ENCODE results near the gene MTERF4.
A peak's percentile ranks its signal among the peaks of the same experiment; 100 is the strongest.

Gene MTERF4, protein sequence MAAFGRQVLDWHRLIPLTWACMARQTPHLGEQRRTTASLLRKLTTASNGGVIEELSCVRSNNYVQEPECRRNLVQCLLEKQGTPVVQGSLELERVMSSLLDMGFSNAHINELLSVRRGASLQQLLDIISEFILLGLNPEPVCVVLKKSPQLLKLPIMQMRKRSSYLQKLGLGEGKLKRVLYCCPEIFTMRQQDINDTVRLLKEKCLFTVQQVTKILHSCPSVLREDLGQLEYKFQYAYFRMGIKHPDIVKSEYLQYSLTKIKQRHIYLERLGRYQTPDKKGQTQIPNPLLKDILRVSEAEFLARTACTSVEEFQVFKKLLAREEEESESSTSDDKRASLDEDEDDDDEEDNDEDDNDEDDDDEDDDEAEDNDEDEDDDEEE

DNA sequence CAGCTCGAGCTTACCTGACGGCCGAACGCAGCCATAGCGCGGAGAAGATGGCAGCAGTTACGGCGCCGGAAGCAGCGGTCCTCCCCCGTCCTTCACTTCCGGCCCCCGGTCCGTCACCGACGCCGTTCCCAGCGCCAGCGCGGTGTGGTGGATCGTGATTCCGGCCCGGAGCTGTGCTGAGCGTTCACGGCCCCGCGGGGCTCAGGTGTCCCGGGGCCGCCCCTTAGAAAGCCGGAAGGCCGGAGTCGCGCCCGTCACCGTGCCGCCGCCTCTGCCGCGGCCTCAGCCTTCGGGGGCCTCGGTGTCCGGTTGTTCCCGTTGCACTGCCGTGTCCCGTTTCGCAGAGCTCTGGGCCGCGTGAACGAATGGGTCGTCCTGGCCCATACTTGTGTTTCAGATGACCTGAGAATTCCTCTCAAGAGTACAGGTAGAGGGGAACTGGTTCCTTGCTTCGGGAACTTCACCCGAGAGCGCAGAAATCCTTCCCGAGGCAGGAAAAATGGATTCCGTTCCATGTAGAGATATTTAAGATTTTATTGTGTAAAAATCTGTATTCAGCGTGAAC, at the start of gene MTERF4:
MTERF4 (minus strand) TSS at position 49 of the 565 bp plus-strand sequence; CDS start at position 35, 14 bp downstream.
- DNase-seq (ENCODE audit: extremely low read depth in 1 of 2, low read depth in 1 of 2) = peak; percentile 78 to 82

DNA sequence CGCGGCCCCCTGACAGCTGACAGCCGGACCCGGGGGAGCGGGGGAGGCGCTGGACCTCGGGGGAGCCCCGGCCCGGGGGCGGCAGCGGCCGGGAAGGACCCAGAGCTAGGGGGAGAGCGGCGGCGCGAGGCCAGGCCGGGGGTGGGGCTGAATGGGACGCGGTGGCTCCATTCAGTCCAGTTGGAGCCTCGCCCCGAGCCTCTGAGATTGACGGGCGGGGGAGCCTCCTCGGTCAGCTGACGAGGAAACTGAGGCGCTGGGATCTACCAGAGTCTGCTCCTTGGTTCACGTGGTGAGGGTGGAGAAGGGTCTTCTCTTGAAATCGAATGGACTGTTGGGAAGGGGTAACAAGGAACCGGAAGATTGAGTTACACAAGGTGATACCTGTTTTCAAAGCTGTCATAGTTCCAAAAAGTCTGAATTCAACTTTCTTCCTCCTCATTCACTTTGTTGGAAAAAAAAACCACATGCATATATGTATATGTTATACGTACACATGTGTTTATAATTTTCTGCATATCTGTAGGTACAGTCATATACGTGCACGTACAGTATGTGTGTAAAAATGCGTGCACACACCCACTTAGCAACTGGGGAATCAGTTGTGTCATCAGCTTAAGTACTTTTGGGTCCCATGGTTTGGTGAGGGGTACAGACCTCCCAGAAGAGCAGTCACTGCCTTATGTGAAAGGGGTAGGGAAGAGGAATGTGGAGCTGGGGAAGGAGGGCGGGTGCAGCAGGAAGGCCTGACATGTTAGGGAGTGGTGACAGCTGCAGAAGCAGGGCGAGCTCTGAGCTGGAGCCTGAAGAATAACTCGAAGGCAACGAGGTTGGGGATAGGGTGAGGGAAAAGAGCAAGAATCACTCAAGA, 48.8 kb upstream of the MTERF4 start:
- DNase-seq (ENCODE audit: extremely low read depth in 1 of 2, low read depth in 1 of 2) = no peak

DNA sequence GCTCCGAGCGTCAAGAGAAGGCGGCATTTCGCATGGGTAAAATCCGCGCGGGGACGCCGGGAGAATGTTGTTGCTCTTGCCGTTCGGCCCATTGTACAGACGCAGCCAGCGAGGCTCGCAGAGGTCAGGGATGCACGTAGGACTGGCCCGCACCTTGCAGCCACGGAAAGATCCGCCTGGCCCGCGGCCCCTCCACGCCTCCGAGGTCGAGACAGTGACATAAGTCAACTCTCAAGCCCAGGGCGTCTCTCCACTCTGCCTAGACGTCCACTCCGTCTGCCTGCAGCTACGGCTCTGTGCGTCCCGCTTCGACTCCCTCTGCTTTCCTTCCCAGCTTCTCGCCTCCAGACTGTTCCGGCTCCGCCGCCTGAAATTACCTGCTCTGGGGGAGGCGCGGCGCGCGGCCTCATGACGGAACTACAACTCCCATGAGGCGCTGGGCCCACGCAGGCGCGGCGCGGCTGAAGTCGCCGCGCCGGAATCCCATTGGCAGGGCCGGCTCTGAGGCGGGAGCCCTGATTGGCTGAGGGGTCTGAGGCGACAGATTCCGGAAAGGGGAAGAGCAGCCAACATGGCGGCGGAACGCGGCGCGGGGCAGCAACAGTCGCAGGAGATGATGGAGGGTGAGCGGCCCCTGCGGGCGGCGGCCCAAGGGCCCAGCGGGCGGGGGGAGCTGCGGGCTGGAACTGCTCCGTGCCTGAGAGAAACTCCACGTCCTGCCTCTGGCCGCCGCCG, 48.0 kb upstream of the MTERF4 start, which contains the start of gene PPP1R7:
PPP1R7 (plus strand) TSS at position 543 of the 735 bp plus-strand sequence; CDS start at position 572, 29 bp downstream.
- peak; percentile 91 to 92 for DNase-seq (ENCODE audit: extremely low read depth in 1 of 2, low read depth in 1 of 2)

DNA sequence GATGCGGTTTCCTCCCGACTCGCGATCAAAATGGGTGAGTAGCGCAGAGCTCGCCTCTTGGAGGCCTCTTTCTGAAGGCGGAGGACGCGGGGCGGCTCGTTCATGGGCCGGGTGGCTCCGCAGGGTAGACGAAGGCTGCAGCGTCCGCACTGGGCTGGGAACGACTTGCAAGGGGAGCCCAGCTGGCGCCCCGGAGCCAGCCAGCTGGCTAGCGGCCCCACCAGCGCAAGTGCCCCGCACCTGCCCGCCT, 47.5 kb upstream of the MTERF4 start:
- DNase-seq (ENCODE audit: extremely low read depth in 1 of 2, low read depth in 1 of 2) = no peak

DNA sequence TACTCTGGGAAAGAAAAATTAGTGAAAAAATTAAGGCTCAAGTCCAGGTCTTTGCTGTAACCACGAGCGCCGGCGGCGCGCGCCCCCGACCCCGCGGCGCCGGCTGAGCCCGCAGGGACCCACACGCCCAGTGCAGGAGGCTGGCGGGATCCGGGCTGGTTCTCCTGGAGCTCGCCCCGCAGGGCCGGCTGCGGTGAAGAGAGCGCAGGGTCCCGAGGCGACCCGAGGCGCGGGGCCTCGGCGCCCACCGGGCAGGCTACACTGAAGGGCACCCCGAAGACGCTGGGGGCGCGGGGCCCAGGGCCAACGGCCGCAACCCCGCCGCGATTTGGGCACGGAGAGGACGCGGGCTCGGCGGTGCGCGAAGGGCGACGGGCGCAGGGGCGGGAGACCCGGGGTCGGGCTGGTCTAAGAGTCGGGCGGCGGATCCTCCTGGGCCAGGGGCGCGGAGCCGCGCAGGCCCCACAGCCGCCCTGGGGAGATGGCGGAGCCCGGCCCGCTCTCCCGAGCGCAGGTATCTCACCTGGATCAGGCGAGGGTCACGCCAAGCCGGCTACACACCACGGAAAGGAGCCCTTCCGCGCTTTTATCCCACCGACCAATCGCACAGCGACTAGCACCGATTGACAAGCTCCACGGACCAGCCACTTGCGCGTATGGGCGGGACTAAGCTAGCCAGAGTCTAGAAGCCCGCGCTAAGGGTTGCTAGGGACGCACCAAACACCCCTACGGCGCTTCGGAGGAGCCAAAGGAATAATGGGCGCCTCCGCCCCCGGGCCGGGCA, 47.0 kb upstream of the MTERF4 start, which contains the start of gene PASK:
PASK (minus strand) TSS at position 582 of the 784 bp plus-strand sequence. CDS start 6,440 bp downstream, outside the sequence.
- peak; percentile 84 to 98 for DNase-seq (ENCODE audit: extremely low read depth in 1 of 2, low read depth in 1 of 2)

DNA sequence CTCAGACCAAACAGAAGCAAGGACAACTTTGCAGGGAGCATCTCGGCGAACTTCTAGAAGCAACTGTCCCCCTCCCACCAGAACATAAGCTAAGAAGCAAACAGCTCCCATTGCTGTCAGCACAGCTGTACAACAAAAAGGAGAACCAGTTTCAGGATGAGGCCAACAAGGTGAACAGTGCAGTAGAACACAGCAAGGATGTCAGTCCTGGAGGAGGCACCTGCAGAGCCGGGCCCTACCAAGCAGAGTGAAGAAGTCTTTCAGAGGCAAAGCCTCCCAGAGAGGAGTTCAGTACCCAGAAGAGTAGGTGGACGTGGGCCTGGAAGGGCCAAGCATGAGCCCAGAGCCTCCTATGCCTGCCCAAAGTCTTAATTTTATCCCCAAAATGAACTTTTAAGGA, 46.2 kb upstream of the MTERF4 start:
- no peak for DNase-seq (ENCODE audit: extremely low read depth in 1 of 2, low read depth in 1 of 2)

DNA sequence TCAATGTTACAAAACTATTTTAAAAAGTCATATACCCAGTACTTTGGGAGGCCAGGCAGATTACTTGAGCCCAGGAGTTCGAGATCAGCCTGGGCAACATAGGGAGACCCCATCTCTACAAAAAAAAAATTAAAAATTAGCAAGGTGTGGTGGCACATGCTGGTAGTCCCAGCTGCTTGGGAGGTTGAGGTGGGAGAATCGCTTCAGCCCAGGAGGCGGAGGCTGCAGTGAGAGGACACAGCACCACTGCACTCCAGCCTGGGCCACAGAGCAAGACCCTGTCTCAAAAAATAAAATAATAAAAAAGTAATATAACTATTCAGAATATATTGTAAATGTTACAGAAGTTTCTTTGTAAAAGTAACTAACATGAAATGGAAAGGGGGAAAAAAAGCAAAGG, 45.2 kb upstream of the MTERF4 start:
- DNase-seq (ENCODE audit: extremely low read depth in 1 of 2, low read depth in 1 of 2) = no peak

DNA sequence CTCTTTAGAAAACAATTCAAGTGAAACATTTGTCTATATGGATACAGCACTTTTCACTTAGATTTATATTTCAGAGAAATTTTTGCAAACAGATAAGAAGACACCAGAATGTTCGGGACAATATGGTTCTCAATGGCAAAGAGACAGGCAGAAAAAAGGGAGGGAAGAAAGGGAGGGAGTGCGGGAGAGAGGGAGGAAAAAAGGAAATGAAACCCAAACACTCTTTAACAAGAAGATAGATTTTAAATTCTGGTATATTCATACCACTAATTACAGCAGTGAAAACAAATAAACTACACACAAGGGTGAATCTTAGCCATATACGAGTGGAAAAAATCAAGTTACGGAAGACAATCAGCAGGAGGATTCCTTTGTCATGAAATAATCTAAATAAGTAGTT, 44.2 kb upstream of the MTERF4 start:
- DNase-seq (ENCODE audit: extremely low read depth in 1 of 2, low read depth in 1 of 2) = no peak

DNA sequence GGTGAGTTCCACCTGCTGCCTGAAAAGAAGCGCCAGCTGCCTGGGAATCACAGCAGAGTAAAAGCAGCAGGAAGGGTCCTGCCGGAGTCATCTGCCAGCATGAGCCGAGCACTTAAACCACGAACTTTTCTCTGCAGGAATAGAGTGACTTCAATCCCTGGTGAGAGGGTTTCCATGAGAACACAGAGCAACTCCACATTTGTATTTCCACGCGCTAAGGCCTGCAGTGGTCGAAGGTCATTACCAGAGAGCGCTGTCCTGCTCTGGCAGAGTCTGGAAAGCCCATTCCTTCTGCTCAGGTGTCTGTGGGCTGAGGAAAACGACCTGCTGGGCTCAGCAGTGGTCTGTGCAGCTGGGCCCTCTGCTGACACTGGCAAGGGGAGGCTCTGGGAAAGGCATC, 40.5 kb upstream of the MTERF4 start:
- DNase-seq (ENCODE audit: extremely low read depth in 1 of 2, low read depth in 1 of 2) = no peak

DNA sequence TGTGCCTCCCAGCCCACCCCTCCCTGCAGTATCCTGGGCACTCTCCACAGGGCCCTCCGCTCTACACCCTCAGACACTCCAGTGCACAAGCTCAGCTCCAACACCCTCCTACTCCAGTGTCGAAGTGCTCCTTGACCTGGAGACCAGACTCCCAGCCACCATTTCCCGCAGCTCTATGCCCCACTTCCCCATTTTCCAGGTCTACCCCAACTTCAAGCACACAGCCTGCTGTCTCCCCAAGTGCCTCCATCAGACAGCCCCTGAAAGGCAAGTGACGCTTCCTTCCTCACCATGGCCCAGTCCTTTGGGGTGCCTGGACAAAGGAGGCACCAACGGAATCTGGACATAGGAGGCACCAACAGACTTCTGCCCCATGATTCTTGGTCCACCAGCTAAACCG, 40.0 kb upstream of the MTERF4 start:
- DNase-seq (ENCODE audit: extremely low read depth in 1 of 2, low read depth in 1 of 2) = no peak

DNA sequence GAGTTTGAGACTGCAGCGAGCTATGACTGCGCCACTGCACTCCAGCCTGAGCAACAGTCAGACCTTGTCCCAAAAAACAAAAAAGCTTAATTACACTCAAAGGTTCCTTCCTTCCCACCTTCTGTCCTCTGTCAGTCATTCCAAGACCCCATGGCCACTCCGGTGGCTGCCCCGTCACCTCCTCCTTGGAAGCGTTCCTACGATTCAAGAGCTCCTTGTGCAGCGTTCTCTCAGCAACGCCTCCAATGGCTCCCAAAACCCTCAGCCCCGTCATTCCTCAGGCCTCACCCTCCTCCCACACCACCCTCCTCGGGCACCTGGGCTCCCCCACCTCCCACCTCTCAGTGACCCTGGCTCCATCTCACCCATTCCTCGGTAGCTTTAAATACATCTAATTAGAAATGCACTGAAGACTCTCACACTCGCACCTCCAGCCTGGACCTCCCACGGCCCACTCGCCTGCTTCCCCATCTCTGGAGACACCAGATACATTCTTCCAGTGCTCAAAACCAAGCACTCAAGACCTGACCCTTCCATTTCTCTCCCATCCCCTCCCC, 39.2 kb upstream of the MTERF4 start:
- DNase-seq (ENCODE audit: extremely low read depth in 1 of 2, low read depth in 1 of 2) = no peak

DNA sequence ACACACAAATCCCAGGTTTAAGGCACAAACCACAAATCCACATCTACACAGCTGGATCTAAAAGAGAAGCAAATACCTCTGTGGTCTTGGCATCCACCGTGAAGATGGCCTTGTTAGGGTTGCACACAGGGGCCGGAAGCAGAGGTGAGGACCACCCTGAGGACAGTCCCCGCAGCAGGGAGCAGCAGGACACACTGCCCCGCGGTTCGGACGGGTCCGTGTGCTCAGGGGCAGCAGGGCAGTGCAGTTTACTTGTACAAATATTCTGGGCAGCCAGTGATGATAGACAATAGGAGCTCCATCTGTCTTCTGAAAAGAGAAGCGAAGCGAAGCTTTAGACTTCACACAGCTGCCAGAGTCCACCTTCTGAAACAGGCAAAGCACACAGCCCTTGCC, 38.4 kb upstream of the MTERF4 start:
- no peak for DNase-seq (ENCODE audit: extremely low read depth in 1 of 2, low read depth in 1 of 2)

DNA sequence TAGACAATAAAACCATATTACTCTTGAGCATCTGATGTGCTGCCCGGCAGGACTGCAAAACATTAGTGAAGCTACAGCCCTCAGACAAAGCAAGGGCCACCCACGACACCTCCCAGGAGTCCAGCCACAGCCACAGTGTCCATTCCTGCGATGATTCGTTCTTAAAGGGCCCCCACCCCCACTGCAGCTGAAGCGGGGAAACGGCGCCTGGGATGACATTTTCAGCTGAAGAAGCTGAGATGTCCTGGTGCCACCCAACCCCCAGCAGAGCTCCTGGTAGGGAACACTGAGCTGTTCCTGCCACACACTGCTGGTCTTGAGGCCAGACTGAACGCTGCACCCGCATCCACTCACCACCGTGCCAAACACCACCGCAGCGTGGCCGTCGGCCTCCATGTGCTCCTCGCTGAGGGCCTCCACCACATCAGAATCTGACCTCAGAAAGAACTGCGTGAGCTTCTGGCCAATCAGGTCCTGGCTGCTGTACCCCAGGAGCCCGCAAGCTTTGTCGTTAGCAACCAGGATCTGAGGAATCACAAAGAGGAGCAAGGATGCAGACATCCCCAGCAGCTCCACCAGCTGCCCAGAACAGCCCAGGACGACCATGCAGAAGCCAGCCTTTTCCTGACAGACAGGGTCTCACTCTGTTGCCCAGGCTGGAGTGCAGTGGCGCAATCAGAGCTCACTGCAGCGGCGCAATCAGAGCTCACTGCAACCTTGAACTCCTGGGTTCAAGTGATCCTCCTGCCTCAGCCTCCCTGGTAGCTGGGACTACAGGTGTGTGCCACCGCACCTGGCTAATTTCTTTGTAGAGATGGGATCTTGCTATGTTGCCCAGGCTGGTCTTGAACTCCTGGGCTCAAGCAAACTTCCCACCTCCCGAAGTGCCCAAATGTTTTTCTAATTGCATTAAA, 37.7 kb upstream of the MTERF4 start:
- DNase-seq (ENCODE audit: extremely low read depth in 1 of 2, low read depth in 1 of 2) = no peak

DNA sequence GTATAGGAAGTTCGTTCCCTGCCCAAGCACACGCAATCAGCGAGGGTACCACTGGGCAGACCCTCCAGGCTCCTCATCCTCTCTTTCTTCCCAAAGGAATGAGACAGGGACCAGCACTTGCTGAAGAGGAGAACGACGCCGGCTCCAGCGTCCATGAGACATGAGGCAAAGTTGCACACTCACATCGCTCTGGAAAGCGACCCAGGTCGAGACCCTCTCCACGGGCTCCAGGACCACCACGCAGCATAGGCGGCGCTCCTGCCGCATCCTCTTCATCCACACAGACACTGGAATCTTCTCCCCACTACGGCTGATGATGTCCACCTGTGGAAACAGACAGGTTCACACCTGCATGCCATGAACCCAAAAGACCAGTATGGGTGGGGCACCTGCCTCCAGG, 36.4 kb upstream of the MTERF4 start:
- no peak for DNase-seq (ENCODE audit: extremely low read depth in 1 of 2, low read depth in 1 of 2)

DNA sequence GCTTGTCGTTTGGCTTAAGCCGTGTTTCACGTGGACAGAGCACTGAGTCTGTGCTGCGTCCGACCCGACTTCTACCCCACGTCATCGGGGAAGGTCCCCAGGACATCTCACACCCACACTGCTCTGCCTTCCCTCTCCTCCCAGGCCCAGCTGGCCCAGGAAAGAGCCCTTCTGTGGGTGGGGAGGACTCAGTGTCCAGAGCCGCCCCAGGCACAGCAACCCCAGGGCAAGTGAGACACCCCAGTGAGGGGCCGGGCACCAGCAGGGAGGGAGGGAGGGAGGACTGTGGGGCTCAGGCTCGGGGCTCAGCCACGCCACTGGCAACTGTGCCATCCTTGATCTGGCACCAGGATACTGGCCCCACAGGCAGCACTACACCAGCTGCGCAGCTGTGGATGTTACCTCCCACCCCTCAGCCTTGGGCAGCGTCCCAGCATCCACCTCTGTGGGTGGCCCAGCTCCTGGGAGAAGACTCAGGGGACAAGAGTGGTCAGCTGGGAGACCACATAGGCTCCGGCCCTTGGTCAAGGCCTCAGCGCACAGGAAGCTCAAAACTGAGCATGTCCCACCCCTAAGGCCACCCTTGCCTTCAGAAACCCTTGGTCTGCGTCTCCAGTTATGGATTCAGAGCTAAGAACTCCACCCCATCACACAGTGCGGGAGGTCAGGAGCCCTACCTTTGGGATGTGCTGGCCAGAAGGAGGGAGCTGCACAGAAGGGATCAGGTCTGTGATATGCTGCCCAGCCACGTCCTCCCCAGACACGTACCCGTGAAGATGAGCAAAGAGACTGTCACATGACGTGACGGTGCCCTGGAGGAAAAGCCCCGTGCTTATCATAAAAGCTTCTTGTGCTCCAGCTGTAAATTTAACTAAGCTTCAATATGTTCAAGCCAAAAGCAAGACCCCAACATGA, 35.4 kb upstream of the MTERF4 start:
- DNase-seq (ENCODE audit: extremely low read depth in 1 of 2, low read depth in 1 of 2) = no peak

DNA sequence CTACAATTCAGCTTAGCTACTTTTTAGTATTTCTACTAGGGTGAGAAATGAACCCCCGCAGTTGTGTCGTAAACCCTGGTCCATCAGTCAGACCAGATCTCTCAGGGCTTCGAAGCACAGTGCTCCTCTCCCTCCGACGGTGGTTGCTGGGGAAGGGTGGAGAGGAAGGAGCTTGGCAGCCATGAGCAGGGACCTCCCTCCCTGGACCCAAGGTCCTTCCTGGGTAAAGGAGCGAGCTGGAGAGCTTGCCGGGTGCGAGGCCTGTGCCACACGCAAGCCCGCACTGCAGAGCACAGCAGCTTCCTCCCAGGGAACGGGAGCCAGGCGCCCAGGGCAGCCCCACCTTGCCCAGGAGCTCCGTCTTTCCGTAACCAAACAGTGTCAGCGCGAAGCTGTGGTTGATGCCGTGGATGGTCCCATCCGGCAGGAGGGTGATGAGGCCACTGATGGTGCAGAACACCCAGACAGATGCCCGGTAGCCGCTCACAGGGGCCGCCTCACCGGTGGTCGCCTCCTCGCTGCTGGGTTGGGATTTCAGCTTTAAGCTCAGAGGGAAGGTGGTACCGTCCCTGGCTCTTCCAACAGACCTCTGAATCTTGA, 34.7 kb upstream of the MTERF4 start:
- DNase-seq (ENCODE audit: extremely low read depth in 1 of 2, low read depth in 1 of 2) = no peak

DNA sequence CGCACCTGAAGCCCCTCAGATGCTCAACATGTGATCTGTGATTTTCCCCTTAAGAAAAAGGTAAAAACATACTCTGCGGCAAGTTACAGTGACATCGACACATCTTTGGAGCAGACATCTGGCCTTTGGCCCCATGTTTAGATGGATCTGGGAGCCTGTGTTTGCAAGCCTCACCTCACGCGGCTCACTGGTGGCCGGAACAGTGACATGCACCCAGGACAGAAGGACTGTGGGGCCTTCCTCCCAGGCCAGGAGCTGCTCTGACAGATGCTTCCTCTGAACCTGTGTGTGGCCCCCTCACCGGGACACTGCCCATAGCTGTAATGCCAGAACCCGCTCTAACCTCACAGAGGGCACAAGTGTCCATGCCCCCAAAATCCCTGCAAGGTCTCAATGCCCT, 34.1 kb upstream of the MTERF4 start:
- no peak for DNase-seq (ENCODE audit: extremely low read depth in 1 of 2, low read depth in 1 of 2)
